GM19452 (cell line): ENCODE measurements around the gene JAML.

ENCODE experiments used
- ATAC-seq: cut with Tn5 transposase; IDR thresholded peaks from one replicate; pipeline ENCODE4 v1.9.1; 2021; ENCODE audit not compliant: unreplicated experiment

JAML gene

DNA sequence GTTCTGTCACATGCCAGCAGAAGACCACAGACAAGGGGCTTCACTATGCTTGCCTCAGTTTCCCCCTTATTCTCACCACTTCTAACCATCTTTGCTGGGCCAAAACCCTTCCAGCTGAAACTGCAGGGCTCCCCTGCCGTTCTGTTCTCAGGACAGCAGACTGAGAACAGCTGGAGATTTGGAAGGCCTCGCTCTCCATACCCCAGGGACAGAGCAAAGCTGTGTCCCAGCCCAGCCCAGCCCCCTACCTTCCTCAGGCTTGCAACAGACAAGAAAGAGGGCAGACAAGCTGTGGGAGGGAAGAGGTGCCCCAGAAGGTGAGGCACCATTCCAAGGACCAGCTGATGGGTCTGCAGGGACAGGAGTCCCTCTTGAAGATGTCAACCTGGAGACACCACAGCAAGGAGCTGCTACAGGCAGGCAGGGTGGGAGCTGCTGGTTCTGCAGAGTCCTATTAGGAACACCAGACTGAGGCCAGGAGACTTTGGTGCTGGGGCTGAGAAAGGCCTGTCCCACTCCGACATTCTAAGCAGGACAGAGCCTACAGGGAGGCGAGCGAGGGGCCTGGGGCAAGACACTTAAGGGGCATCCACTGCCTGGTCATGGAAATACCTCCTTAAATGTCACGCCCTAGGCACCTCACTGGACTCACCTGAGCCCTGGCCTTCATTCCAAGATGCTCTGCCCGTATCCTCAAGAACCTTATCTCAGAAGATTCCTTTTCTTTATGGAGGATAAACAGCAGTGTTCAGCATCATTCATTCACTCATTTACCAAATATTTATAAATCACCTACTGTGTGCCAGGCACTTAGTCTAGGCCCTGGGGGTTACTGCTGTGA, 55.3 kb downstream of the JAML start:
- ATAC-seq: no peak

DNA sequence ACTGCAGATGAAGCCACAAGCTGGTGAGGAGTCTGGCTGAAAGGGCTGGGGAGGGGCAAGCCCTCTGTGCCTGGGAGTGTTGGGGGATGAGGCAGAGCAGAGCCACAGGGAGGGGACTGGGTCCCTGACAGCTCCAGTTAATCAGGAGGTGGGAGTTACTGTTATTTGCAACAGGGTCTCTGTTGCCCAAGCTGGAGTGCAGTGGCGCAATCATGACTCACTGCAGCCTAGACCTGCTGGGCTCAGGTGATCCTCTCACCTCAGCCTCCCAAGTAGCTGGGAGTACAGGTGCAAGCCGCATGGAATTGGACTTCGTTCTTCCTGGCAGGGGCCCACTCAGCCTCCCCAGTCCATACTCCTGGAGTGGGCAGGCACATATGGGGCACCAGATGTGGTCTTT, 56.1 kb downstream of the JAML start:
- ATAC-seq: no peak

DNA sequence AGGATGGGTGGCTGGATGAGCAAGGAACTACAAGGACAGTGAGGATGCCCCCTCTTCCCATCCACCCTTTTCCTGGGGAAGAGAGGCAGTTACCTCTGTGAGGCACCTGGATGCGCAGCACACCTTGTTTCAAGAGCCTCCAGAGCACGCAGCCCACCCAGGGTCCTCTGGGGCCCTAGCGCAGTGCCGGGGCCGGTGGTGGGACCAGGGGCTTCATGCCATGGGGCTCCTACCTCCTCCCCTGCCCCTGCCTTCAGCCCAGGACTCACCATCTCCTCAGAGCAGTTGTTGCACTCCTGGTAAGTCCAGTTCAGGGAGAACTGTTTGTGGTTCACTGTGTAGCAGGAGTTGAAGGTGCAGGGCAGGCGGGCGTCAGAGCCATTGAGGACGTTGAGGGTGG, 56.5 kb downstream of the JAML start:
- ATAC-seq: no peak

DNA sequence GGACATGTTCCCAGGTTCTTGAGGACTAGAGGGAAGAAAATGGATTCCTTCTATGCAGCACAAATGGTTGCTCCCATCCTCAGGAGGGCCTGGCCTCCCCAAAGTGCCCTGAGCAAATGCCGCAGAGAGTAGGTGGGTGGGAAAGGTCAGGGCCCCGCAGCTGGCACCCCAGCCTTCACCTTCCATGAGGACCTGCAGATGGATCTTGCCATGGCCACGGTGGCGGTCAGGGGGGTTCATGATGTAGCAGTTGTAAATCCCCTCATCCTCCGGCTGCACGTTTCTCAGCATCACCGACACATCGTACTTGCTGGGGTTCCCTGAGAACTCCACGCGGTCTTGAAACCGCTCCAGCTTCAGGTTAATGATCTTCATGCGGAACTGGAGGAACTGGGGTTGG, 56.9 kb downstream of the JAML start:
- no peak for ATAC-seq

DNA sequence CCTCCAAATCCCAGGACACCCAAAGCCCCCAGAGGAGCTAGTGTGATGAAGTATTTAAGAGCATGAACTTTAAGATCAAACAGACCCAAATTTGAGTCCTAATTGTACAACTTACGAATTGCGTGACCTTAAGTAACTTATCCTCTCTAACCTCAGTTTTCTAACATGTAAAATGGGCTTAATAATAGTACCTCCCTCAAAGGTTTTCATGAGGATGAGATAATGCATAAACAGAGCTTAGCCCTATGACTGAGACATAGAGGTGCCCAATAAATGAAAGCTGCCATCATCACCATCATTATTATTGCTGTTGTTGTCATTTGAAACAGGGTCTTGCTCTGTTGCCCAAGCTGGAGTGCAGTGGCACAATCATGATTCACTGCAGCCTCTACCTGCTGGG, 57.6 kb downstream of the JAML start:
- no peak for ATAC-seq

DNA sequence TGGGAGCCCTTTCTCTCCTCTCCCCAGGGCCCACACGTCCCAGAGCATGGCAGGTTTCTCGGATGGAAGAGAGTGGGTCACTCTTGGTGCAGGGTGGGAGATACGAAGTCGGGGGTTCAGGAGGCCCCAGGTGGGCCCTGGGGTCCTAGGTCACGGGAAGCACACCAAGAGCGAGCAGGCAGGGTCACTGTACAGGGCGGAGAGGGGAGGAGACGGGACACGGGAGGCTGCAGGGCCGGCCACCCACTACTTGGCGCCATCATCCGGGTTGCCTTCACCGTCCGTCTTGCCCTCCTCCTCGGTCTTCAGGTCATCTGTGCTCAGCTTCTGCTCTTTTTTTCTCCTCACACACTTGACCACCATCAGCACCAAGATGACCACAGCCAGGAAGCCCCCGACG, 58.2 kb downstream of the JAML start:
- no peak for ATAC-seq

DNA sequence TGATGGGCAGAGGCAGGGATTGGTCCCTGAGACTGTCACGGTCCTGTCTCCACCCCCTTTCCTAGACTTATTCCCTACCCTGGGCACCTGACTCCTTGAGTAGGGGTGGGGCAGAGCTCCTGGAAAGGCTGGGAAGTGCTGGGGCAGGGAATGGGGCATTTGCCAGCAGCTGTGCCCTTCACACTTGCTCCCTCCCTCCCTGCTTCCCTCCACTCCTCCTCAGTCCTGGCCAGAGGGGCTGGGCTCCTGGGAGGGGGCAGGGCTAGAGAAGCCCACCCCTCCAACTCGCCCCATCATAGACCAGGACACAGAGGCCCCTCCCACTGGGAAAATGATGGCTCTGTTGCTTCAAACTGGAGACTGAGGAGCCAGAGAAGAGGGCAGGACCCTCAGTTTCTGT, 59.9 kb downstream of the JAML start:
- ATAC-seq: no peak

DNA sequence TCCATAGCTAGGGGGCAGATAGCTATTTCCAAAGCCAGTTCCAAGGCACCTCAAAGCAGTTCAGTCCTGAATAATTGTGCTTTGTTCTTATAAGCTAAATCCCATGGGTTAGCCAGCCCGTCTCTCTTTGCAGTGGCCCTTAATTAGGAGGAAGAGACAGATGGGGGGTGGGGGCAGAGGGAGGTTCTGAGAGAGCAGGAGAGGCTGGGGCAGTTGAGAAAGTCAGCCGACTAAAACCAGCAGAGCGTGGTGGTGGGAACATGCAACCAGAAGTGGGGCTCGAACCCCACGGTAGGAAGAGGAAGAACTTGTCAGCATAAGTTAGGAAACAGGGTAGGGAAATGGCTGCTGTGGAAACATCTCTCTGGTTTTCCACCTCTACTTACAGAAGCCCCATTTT, 61.3 kb downstream of the JAML start:
- no peak for ATAC-seq

DNA sequence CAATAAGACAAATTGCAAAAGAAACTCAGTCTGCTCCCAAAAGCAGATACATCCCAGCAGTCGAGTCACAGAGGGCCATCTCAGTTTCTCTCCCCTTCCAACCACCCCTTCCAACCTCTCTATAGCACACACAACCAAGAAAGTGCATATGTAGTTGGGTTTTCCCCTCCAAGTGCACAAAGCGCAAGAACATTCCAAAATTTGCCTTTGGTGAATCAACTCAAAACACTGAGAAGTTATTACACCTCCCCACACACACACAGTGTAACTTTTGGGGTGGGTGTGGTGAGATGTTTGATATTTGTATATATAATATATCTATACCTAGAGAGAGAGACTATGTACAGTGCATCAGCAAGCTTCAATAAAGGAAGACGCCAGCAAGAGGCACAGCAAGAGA, 62.0 kb downstream of the JAML start:
- ATAC-seq: no peak

DNA sequence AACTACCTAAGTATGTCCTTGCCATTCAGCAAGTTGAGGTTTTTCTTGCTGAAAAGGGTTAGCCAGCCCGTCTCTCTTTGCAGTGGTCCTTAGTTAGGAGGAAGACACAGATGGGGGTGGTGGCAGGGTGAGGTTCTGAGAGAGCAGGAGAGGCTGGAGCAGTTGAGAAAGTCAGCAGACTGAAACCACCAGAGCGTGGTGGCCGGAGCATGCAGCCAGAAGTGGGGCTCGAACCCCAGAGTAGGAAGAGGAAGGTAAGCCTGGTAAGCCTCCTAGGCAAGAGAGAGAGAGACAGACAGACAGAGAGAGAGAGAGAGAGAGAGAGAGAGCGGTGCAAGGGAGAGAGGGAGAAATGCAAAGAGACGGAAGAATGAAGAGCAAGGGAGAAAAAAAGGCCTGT, 63.0 kb downstream of the JAML start:
- no peak for ATAC-seq

DNA sequence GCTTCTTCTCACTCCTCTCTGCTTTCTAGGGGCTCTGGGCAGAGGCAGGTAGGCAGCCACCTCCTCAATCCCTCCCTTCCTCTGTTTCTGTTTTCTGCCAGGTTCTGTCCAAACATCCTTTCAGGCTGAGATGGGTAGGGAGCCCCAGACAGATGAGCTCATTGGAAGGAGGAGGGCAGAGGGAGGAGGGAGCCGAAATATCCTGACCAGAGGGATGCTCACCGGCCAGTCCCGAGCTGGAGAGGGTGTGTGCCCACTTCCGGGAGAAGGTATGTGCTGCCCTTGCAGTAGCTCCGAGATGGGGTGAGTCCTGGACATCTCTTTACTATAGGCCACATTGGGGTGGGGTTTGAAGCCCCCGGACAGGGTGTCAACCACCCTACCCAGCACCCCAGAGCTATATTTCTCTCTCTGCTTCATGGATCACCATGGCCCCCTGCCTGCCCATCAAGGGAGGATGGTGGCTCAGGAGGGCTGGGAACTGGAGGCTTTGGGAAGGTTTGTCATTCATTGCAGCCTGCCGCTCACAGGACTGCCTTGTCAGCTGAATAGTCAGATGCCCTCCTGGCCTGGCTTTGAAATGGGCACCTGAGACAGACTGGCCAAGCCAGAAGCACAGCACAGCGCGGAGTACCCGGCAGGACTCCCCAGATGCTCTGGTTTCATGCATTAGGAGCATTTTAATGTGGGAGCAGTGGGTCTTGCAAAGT, 67.5 kb downstream of the JAML start:
- no peak for ATAC-seq

DNA sequence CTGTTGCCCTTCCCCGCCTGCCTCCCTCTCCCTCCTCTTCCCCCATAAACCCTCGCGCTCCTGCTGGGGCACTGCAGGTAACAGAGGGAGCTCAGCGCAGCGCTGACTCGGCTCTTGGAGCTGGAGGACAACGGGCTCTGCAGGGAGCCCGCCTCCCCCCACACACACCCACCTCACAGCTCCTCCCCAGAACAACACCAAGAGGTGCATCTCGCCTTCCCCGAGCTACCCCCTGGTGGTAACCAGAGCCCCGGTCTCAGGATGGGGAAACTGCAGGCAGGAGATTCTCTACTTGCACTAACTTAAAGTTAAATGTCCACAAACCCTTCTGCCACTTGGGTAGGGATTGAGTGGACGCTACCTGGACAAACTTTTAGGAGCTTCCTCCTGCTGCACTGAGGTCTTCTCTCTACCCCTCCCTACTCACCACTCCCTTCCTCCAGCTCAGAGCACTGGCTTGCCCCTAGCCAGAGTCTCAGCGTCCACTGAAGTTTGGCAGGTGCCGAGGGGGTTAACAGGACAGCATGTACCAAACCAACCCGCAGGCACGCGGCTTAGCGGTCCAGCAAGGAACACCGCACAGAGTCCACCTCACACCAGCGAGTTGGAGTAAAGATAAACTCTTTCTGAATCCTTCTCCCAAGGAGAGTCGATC, 68.2 kb downstream of the JAML start:
- no peak for ATAC-seq

DNA sequence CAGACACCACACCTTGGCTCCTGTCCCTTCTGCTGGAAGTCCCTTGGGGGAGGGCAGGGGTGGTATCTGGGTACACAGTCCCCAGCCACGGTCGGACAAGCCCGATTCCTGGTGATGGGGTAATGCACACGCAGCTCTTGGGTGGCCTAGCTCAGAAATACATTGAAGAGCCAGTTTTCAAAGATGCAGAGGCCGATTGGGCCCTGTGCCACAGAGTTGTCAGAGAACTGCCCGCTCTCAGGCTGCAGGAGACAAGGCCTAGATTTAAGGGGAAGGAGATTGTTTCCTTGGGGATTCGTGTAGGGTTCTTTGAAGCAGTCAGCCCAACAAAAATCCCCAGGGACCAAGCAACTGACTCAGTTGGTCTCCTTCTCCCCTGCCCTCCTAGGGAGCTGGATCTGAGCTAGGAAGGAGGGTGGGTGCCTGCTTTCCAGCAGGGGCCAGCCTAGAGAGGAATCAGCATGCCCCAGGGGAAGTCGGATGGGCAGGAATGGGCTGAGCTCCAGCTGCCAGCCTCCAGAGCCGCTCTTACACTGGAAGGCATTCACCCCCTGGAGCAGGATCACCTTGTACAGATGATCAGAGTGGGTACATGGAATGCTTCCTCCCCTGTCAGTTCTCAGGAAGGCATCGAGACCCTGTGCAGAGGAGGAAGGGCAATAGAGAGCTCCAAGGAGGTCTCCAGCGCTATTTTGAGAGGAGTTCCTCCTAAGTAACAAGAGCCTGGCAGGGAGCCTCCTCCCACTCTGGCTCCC, 68.9 kb downstream of the JAML start:
- no peak for ATAC-seq

DNA sequence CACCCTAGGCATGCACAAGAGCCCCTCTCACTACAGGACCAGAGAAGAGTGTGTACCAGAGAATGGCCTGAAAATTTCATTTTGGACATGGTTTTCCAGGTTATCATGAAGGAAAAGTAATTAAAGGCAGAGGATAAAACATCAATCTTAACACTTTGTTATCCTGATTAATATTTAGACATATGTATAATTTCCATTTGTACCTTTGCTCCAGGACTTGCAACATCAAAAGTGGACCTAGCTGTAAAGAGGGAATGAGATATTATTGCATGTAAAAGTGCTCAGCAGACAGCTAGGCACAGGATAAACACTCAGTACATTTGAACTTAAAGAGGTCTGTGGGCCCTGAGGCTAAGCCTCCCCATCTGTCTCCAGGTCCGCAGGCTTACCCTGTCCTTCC, 70.2 kb downstream of the JAML start:
- ATAC-seq: no peak

DNA sequence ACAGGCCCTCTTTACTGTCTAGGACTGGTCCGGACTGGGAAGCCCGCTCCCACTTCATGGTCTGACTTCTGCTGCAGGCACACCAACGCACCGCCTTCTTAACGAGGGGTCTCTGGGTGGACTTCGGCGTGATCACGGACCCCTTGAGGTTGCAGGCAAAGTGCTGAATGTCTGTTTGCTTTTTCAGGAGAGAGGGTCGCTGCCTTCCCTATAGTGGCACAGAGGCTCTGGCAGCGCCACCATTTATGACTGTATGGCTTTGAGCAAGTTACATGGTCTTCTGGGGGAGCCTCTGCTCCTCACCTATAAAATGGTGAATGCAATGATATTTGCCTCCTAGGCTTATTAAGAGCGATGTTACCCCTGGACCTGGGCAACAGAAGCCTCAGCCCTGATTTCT, 70.8 kb downstream of the JAML start:
- ATAC-seq: no peak

DNA sequence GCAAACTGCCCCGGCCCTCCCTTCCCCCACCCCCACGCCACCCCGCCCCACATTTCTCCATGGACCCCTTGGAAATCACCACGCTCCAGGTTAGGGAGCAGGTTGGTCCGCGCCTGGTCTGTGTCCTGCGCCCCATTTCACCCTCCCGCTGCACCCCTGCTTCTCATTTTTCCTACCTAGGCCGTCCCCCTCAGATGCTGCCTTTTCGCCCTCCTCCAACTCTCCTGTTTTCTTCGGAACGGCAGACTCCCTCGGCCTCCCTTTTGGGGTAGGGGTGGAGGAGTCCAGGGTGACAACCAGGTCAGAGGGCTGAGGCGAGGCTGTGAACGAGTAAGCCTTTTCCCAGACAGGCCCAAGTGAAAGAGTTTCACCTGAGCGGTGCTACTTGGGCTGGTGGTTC, 71.3 kb downstream of the JAML start:
- ATAC-seq: no peak

DNA sequence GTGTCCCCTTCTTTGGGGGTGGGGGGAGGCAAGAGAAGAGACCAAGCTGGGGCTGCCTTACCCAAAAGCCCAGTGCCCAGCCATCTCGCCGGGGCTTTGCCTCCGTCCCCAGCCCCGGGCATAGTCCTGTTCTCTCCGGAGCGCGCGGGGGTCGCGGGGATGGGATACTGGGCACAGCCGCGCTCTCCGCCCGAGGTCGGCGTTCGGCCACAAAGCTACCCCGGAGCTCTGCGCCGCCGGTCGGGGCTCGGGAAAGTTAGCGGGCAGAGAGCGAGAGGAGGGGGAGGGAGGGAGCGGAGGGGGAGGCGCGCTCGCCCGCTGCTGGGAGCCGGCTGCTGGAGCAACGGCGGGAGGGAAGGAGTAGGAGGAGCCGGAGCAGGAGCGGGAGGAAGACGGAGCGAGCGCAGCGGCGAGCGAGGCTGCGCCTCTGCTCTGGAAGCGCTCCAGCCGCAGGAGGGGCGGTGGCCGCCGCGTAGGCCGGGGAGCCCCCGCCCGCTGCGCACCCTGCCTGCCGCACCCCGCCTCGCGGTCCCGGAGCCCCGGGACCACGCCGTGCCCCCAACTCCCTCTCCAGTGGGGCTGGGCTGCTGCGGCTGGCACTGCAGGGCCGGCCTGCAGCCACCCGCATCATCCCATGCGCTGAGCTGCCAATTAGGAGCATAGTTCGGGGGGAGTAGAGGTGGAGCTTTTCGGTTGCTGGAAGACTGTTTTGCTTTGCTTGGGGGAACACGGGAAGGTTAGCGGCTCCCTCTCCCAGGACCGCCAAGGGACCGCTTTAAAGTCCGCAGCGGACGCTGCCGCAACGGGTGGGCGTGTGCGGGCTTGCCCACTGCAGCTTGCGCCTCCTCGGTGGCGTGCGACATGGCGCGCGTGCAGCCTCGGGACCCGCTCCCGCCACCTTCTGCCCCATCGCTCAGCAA, 72.0 kb downstream of the JAML start, which contains the start of gene SCN4B:
TSS of gene SCN4B (minus strand) at position 272 of the 920 bp plus-strand sequence. CDS start at position 122, 150 bp downstream.
- no peak for ATAC-seq

DNA sequence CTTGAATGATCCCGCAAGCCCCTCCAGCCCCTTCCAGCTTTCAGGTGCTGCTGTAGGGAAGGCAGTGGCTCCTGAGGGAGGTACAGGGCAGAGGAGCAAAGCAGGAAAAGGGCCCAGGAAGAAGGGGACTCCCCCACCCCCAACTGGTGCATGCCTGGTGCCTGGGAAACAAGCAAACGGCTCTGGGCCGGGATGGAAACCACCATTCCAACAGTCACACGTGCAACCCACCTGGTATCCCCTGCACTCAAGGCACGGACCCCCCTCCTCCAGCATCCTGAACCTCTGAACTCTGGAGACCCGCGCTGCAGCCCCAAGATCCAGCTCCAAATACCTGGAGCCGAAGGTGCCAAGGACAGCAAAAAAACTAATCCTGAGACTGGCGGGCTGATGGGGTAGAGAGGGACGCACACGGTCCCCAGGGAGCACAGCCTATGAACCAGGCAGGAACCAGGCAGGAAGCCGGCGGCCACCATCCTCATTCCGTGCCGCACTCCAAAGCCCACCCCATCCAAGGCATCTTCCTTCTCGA, 72.7 kb downstream of the JAML start:
- ATAC-seq: no peak

DNA sequence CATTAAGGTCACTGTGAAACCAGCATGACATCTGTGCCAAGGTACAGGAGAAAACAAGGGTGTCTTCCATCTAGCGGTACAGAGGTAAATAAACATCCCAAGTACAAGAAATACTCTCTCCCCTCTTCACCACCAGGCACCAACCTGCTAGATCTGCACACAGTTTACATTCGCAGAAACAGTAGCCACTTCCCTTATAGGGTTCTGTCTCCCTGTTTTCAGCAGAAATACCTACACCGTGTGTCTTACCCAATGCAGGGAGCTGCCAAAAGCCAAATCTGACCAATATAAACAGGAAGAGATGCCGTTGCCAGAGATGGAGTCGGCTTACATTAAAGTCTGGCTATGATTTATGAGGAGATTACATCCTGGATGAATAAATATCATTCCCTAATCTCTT, 73.4 kb downstream of the JAML start:
- no peak for ATAC-seq

DNA sequence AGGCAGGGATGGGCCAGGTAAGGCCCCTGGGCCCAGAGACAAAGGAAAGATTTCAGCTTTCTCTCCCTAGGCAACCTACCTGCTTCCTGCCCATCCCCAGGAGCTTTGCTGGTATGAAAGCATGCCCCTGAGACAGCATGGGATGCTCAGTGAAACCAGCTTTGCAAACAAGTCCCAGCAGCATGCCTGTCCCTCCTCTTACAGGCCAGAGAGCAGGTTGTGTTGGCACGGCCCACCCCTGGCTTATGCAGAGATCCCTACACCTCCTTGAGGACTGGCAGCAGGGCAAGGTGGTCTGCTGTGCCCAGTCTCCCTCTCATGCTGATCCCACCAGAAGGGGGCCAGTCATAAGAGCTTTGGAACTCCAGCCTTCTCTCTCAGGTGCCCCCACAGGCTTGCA, 75.3 kb downstream of the JAML start:
- no peak for ATAC-seq
